Body of pancreas (tissue), 4 donors: ENCODE results near the gene TH.

Experiments
- POLR2A ChIP-seq, 3 donors: fragments of 450-650 bp; IDR thresholded peaks; one replicate each; pipeline ENCODE4 v1.6.1; 2016; ENCODE audit warnings: antibody characterized with exemption in 3 of 3, mild to moderate bottlenecking in 2 of 3
- TF ChIP-seq, protein P1 (sequence below), 7 experiments: fragments of 450-650 bp in 4 of 7; fragments of 200-600 bp in 3 of 7; sonication (generic) in 3 of 7; IDR thresholded peaks; one replicate each; pipeline ENCODE4 v1.5.1; 2016 to 2019; ENCODE audit warnings: antibody characterized with exemption in 7 of 7

GRCh38 chr11:2199466-2200341 lies 28.1 kb upstream of the TH start:
- TF ChIP-seq POLR2A (IDR thresholded peaks at IDR 0.05) = no peak
- TF ChIP-seq, protein P1, sequence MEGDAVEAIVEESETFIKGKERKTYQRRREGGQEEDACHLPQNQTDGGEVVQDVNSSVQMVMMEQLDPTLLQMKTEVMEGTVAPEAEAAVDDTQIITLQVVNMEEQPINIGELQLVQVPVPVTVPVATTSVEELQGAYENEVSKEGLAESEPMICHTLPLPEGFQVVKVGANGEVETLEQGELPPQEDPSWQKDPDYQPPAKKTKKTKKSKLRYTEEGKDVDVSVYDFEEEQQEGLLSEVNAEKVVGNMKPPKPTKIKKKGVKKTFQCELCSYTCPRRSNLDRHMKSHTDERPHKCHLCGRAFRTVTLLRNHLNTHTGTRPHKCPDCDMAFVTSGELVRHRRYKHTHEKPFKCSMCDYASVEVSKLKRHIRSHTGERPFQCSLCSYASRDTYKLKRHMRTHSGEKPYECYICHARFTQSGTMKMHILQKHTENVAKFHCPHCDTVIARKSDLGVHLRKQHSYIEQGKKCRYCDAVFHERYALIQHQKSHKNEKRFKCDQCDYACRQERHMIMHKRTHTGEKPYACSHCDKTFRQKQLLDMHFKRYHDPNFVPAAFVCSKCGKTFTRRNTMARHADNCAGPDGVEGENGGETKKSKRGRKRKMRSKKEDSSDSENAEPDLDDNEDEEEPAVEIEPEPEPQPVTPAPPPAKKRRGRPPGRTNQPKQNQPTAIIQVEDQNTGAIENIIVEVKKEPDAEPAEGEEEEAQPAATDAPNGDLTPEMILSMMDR (IDR thresholded peaks at IDR 0.05) = no peak
